ENCODE data around the gene TAF1B.
"Not testable (repeated sequence)": the region's sequence is repeated elsewhere in the genome, so short reads cannot be mapped to it uniquely, and the experiment has no call there.

TAF1B gene

GRCh38 chr2:9918275-9918674, 75.0 kb downstream of the TAF1B start:
- Histone ChIP-seq H3K36me3 (peaks cover 37 to 86% (median 63%) of the 10 kb centered on the region in 11 experiments), H3K27ac (no peak overlapping the region), H3K27me3 (no peaks in the 10 kb centered on the region), H3K4me1 (0 out of 20 replicates have a peak, but pooled peaks cover 0 to 4% (median 0%) of the 10 kb centered on the region in 10 experiments), H4K20me1 (no peaks in the 10 kb centered on the region), H3K9me3 (replicated peaks in 1 of 11) (no peaks in the 10 kb centered on the region), H3K4me2 (no peak overlapping the region), H3K9ac (no peak overlapping the region), H3K4me3 (no peak overlapping the region)
- no peak for TF ChIP-seq Cebpa-rat (IDR thresholded peaks at IDR 0.05)

GRCh38 chr2:9919512-9919911, 76.2 kb downstream of the TAF1B start:
- peaks cover 29 to 81% (median 54%) of the 10 kb centered on the region in 11 experiments for H3K36me3 ChIP-seq
- no peak overlapping the region for H3K4me2 ChIP-seq
- no peak for TF ChIP-seq Cebpa-rat (IDR thresholded peaks at IDR 0.05)

DNA sequence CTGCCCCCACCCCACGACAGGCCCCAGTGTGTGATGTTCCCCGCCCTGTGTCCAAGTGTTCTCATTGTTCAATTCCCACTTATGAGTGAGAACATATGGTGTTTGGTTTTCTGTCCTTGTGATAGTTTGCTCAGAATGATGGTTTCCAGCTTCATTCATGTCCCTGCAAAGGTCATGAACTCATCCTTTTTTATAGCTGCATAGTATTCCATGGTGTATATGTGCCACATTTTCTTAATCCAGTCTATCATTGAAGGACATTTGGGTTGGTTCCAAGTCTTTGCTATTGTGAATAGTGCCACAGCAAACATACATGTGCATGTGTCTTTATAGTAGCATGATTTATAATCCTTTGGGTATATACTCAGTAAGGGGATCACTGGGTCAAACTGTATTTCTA, 83.7 kb downstream of the TAF1B start:
- not testable (repeated sequence) for H3K27me3 ChIP-seq; H3K9me3 ChIP-seq (replicated peaks in 1 of 11); H3K4me3 ChIP-seq; H3K4me1 ChIP-seq; H3K4me2 ChIP-seq; H4K20me1 ChIP-seq; H3K27ac ChIP-seq; H3K9ac ChIP-seq
- peaks cover 5 to 32% (median 18%) of the 10 kb centered on the region in 11 experiments; a peak in 20 of 22 replicates for H3K36me3 ChIP-seq

More at GRCh38 chr2:9919512-9919911, 76.2 kb downstream of the TAF1B start:
- Histone ChIP-seq H3K4me1 (0 out of 20 replicates have a peak, but pooled peaks cover 0 to 4% (median 0%) of the 10 kb centered on the region in 10 experiments), H3K9ac (no peak overlapping the region), H3K9me3 (replicated peaks in 1 of 11) (no peaks in the 10 kb centered on the region), H4K20me1 (no peaks in the 10 kb centered on the region), H3K4me3 (no peak overlapping the region), H3K27me3 (no peaks in the 10 kb centered on the region), H3K27ac (no peak overlapping the region)

DNA sequence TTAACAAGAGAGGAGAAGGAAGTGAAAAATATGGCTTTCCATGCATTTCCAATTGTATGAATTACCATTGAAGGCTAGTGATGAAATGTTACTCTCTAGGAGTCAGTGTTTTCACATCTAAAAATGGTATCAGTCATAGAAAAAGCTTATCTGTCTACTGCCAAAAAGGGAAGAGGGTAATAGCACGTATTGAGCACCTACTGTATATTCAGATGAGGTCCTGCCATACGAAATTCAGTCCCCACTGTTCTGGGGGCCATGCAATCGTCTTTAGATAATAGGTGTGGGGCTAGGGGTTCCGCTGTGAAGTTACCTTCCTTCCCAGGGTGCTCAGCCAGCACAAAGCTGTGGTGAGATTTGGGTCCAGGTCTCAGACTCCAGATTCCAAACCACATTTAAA, 94.0 kb downstream of the TAF1B start:
- Histone ChIP-seq H4K20me1 (no peaks in the 10 kb centered on the region), H3K4me3 (no peak overlapping the region), H3K4me1 (no peaks in the 10 kb centered on the region), H3K27ac (no peak overlapping the region), H3K9me3 (replicated peaks in 1 of 11) (no peaks in the 10 kb centered on the region), H3K9ac (no peak overlapping the region), H3K27me3 (no peaks in the 10 kb centered on the region), H3K4me2 (no peak overlapping the region), H3K36me3 (peaks cover 12 to 37% (median 23%) of the 10 kb centered on the region in 11 experiments)
- no peak for TF ChIP-seq Cebpa-rat (IDR thresholded peaks at IDR 0.05)

DNA sequence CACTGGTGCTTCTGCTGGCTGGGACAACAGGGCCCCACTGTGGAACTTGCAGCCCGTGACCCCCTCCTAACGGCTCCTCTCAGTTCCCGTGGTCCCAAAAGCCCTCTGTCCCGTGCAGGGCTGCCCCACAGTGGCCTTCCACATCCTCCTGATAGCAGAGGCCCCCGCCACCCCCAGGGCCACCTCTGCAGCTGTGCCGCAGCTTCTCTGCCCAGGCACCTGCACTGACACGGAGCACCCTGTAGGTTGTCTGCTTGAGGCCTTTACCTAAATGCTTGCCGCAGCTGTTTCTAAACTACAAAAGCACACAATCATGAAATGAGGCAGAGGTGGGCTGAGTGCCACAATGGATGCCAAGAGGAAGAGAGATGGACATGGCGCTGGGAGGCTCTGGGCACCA, 94.7 kb downstream of the TAF1B start:
- no peak overlapping the region for H3K9ac ChIP-seq
- no peak overlapping the region for H3K4me2 ChIP-seq
- H3K36me3 ChIP-seq = peaks cover 8 to 30% (median 20%) of the 10 kb centered on the region in 11 experiments
- H4K20me1 ChIP-seq = no peaks in the 10 kb centered on the region
- H3K4me1 ChIP-seq = no peaks in the 10 kb centered on the region
- no peaks in the 10 kb centered on the region for H3K9me3 ChIP-seq (replicated peaks in 1 of 11)
- no peak overlapping the region for H3K27ac ChIP-seq
- H3K4me3 ChIP-seq = no peak overlapping the region
- no peak for TF ChIP-seq Cebpa-rat (IDR thresholded peaks at IDR 0.05)
- H3K27me3 ChIP-seq = no peaks in the 10 kb centered on the region

DNA sequence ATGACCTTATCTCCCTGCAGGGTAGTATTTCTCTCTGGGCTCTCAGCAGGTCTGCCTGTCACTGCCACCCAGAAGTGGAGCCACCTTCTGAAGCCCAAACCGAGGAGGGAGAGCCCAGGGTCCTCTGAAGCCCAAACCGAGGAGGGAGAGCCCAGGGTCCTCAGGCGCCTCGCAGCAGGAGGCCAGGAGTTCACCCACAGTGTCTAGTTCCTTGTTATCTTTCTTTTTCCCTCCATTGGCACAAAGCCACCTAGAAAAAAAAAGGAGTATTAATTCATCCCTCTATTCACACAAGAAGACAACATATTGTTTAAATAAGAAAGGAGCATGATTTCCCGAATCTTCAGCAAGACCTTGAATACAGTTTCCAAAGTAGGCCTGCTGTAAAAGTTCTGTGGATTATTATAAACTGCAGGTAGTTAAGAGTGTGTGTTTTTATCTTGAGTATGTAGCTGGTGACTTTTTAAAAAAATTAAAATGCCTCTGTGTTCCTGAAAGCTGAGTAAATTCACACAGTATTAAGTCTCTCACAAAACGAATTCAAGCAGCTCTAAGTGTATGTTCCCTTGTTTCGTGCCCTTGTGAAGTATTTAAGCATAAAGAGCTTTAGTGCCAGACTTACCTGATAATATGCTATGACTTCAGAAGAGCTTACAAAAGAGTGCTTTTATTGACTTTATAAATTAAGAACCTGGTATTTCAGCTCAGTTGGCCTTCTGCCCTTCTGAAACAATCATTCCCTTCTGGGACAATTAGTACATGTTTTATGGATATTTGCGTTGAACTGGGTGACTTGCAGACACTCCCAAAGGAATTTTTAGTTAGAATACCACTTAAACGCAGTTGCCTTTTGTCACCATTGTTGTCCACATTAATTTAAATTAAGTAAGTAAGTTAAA, 96.6 kb downstream of the TAF1B start:
- Histone ChIP-seq H3K36me3 (peaks cover 0 to 13% (median 7%) of the 10 kb centered on the region in 11 experiments; a peak in 11 of 22 replicates), H4K20me1 (no peaks in the 10 kb centered on the region), H3K4me3 (no peak overlapping the region), H3K4me2 (no peak overlapping the region), H3K4me1 (no peaks in the 10 kb centered on the region), H3K27ac (no peak overlapping the region), H3K9ac (no peak overlapping the region), H3K27me3 (no peaks in the 10 kb centered on the region), H3K9me3 (replicated peaks in 1 of 11) (no peaks in the 10 kb centered on the region)
- TF ChIP-seq Cebpa-rat (IDR thresholded peaks at IDR 0.05) = no peak

- Histone ChIP-seq H3K4me1 (no peaks in the 10 kb centered on the region), H3K9ac (no peak overlapping the region), H4K20me1 (no peaks in the 10 kb centered on the region), H3K4me3 (no peak overlapping the region), H3K36me3 (0 out of 22 replicates have a peak, but pooled peaks cover 0 to 1% (median 0%) of the 10 kb centered on the region in 11 experiments), H3K27me3 (no peaks in the 10 kb centered on the region), H3K9me3 (replicated peaks in 1 of 11) (no peaks in the 10 kb centered on the region), H3K4me2 (no peak overlapping the region; a peak in 1 of 22 replicates), H3K27ac (no peak overlapping the region)
- no peak for TF ChIP-seq Cebpa-rat (IDR thresholded peaks at IDR 0.05)
Observed at GRCh38 chr2:9941196-9941995, 98.1 kb downstream of the TAF1B start.

GRCh38 chr2:9941996-9942390, 98.7 kb downstream of the TAF1B start:
- H3K9me3 ChIP-seq (replicated peaks in 1 of 11) = no peaks in the 10 kb centered on the region
- no peak overlapping the region for H3K4me2 ChIP-seq
- H4K20me1 ChIP-seq = no peaks in the 10 kb centered on the region
- no peak overlapping the region for H3K27ac ChIP-seq
- no peak overlapping the region for H3K4me3 ChIP-seq
- H3K4me1 ChIP-seq = no peaks in the 10 kb centered on the region
- no peaks in the 10 kb centered on the region for H3K36me3 ChIP-seq
- no peak for TF ChIP-seq Cebpa-rat (IDR thresholded peaks at IDR 0.05)
- H3K9ac ChIP-seq = no peak overlapping the region
- no peaks in the 10 kb centered on the region for H3K27me3 ChIP-seq

- no peak overlapping the region for H3K4me3 ChIP-seq
- H3K4me1 ChIP-seq = no peaks in the 10 kb centered on the region
- H3K27me3 ChIP-seq = no peaks in the 10 kb centered on the region
- TF ChIP-seq Cebpa-rat (IDR thresholded peaks at IDR 0.05) = no peak
- no peak overlapping the region for H3K27ac ChIP-seq
- H3K9me3 ChIP-seq (replicated peaks in 1 of 11) = no peaks in the 10 kb centered on the region
- H3K36me3 ChIP-seq = no peaks in the 10 kb centered on the region
- H4K20me1 ChIP-seq = no peaks in the 10 kb centered on the region
- no peak overlapping the region for H3K4me2 ChIP-seq
- H3K9ac ChIP-seq = no peak overlapping the region
Observed at GRCh38 chr2:9944330-9944758, 101.1 kb downstream of the TAF1B start.

Measured in BLaER1 treated with 17β-estradiol and CSF1 and Interleukin-3, amounts not matched to agents 10 nM and 100 nM (cell line).